ENCODE results near the gene FGF19.

The FGF19 gene

GRCh38 chr11:69703768-69704507 is at the start of gene FGF19:
FGF19 (minus strand) TSS chr11:69704022; CDS start chr11:69703876, 146 bp downstream.
- DNase-seq = peak; percentile 33

- DNase-seq = no peak
These were observed 49.1 kb upstream of the FGF19 start for GRCh38 chr11:69752890-69753289.

GRCh38 chr11:69750875-69751597 is 47.2 kb upstream of the FGF19 start:
- no peak for DNase-seq

GRCh38 chr11:69750108-69750850 is 46.5 kb upstream of the FGF19 start:
- no peak for DNase-seq

GRCh38 chr11:69748637-69749036 is 44.8 kb upstream of the FGF19 start:
- DNase-seq = no peak

GRCh38 chr11:69746752-69747742 is 43.2 kb upstream of the FGF19 start:
- DNase-seq = no peak

GRCh38 chr11:69746140-69746539 is 42.3 kb upstream of the FGF19 start:
- no peak for DNase-seq

- DNase-seq = no peak
These were observed 41.4 kb upstream of the FGF19 start for GRCh38 chr11:69745201-69745600.

- DNase-seq = no peak
These were observed 40.6 kb upstream of the FGF19 start for GRCh38 chr11:69744435-69744834.

GRCh38 chr11:69734841-69735240 is 31.0 kb upstream of the FGF19 start:
- DNase-seq = no peak

- DNase-seq = no peak
These were observed 30.5 kb upstream of the FGF19 start for GRCh38 chr11:69734367-69734766.

GRCh38 chr11:69732910-69733309 is 29.1 kb upstream of the FGF19 start:
- DNase-seq = no peak

GRCh38 chr11:69731110-69731509 is 27.3 kb upstream of the FGF19 start:
- DNase-seq = no peak

- DNase-seq = no peak
These were observed 26.7 kb upstream of the FGF19 start for GRCh38 chr11:69730500-69730899.

- DNase-seq = no peak
These were observed 25.4 kb upstream of the FGF19 start for GRCh38 chr11:69729252-69729651.

- DNase-seq = no peak
These were observed 23.4 kb upstream of the FGF19 start for GRCh38 chr11:69727266-69727665.

GRCh38 chr11:69726481-69726880 is 22.7 kb upstream of the FGF19 start:
- DNase-seq = no peak

- no peak for DNase-seq
These were observed 22.2 kb upstream of the FGF19 start for GRCh38 chr11:69726019-69726418.

- no peak for DNase-seq
These were observed 17.9 kb upstream of the FGF19 start for GRCh38 chr11:69721745-69722144.

- no peak for DNase-seq
These were observed 17.3 kb upstream of the FGF19 start for GRCh38 chr11:69721106-69721505.

- no peak for DNase-seq
These were observed 15.1 kb upstream of the FGF19 start for GRCh38 chr11:69718912-69719311.

GRCh38 chr11:69718147-69718546 is 14.3 kb upstream of the FGF19 start:
- peak; percentile 77 for DNase-seq

Measured in hematopoietic multipotent progenitor cell treated with erythropoietin and hydrocortisone succinate and interleukin-3 and kit ligand, for 6 days (in vitro differentiated cells).